PFSK-1 (cell line): Measurements from ENCODE around the gene SMIM21.

Source experiments
- FOXP2 ChIP-seq: optimal IDR thresholded peaks from 2 replicates; pipeline ENCODE3; 2011; ENCODE audit warnings: borderline replicate concordance, control low read depth, inconsistent platforms; ENCODE audit not compliant: insufficient read depth; ENCODE audit errors: extremely low read length, extremely low read depth
- POLR2AphosphoS5 ChIP-seq: IDR thresholded peaks from 2 replicates; pipeline ENCODE4 v1.6.1; 2012; ENCODE audit warnings: low read depth, mild to moderate bottlenecking, control low read depth, low read length, moderate library complexity
- REST ChIP-seq, 2 experiments: IDR thresholded peaks; 2 replicates each; pipeline versions ENCODE4 v1.6.1 to v1.8.0; 2011 to 2012; ENCODE audit warnings: low read depth in 2 of 2, low read length in 2 of 2, control low read depth in 1 of 2, inconsistent platforms in 1 of 2, mild to moderate bottlenecking in 1 of 2, moderate library complexity in 1 of 2; ENCODE audit not compliant: insufficient read depth in 1 of 2
- SIN3A ChIP-seq: IDR thresholded peaks from 2 replicates; pipeline ENCODE4 v1.6.1; 2012; ENCODE audit warnings: mild to moderate bottlenecking, low read length, moderate library complexity, borderline replicate concordance; ENCODE audit not compliant: insufficient read depth
- TAF1 ChIP-seq: IDR thresholded peaks from 2 replicates; pipeline ENCODE4 v1.6.1; 2012; ENCODE audit warnings: low read length, control low read depth, borderline replicate concordance; ENCODE audit not compliant: insufficient read depth

GRCh38 chr18:75418293-75419005 is 9.1 kb downstream of the SMIM21 start:
- TF ChIP-seq POLR2AphosphoS5 = no peak
- TF ChIP-seq REST (IDR thresholded peaks at IDR 0.05; ENCODE audit: insufficient read depth in 1 of 2, low read depth in 2 of 2, low read length in 2 of 2) = no peak
- no peak for TF ChIP-seq SIN3A
- TF ChIP-seq TAF1 = no peak
- TF ChIP-seq FOXP2 = no peak
